ENCODE measurements around the gene LMF2.
"Not testable (repeated sequence)": the region's sequence is repeated elsewhere in the genome, so short reads cannot be mapped to it uniquely, and the experiment has no call there.

Gene LMF2

DNA sequence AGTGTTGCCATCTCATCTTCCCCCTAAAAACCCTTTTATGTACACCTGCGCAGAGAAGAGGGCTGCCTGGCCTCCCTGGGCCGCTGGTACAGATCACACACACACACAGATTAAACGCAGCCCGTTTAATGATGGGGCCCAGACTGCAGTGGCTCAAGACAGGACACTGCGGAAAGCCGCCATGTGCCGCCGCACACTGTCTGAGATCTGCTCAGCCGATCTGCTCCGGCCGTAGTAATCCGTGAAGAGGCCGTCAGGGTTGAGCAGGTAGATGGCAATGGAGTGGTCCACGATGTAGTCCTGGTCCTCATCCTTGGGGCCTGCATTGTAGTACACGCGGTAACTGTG is 15.9 kb upstream of the LMF2 start:
- ChIA-PET POLR2A (interaction anchor here (1.0 to 7.1 kb wide), 5 partner anchors 8 to 51 kb away, joined by 3 to 193 read pairs (median 49); partner anchors contain the start of genes LMF2, NCAPH2 and SYCE3), CTCF (no interaction called here)
- DNase-seq (ENCODE audit: extremely low spot score), result no peak
- no peak for TF ChIP-seq FOXM1 (IDR thresholded peaks at IDR 0.05; ENCODE audit: borderline replicate concordance)
- no peak for TF ChIP-seq CTBP1 (IDR thresholded peaks at IDR 0.05; ENCODE audit: borderline replicate concordance)
- TF ChIP-seq BHLHE40 (IDR thresholded peaks at IDR 0.05; ENCODE audit: borderline replicate concordance), result no peak
- TF ChIP-seq ARNT (IDR thresholded peaks at IDR 0.05), result no peak
- TF ChIP-seq FOXK2 (IDR thresholded peaks at IDR 0.05), result no peak
- TF ChIP-seq ELF4 (IDR thresholded peaks at IDR 0.05), result no peak
- TF ChIP-seq ZNF384 (IDR thresholded peaks at IDR 0.05), result no peak
- TF ChIP-seq LEF1 (IDR thresholded peaks at IDR 0.05; ENCODE audit: borderline replicate concordance), result no peak
- no peak for TF ChIP-seq SP1 (IDR thresholded peaks at IDR 0.05)
- TF ChIP-seq FOXA1 (IDR thresholded peaks at IDR 0.05), result no peak
- TF ChIP-seq, protein P1, sequence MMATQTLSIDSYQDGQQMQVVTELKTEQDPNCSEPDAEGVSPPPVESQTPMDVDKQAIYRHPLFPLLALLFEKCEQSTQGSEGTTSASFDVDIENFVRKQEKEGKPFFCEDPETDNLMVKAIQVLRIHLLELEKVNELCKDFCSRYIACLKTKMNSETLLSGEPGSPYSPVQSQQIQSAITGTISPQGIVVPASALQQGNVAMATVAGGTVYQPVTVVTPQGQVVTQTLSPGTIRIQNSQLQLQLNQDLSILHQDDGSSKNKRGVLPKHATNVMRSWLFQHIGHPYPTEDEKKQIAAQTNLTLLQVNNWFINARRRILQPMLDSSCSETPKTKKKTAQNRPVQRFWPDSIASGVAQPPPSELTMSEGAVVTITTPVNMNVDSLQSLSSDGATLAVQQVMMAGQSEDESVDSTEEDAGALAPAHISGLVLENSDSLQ (IDR thresholded peaks at IDR 0.05), result no peak

DNA sequence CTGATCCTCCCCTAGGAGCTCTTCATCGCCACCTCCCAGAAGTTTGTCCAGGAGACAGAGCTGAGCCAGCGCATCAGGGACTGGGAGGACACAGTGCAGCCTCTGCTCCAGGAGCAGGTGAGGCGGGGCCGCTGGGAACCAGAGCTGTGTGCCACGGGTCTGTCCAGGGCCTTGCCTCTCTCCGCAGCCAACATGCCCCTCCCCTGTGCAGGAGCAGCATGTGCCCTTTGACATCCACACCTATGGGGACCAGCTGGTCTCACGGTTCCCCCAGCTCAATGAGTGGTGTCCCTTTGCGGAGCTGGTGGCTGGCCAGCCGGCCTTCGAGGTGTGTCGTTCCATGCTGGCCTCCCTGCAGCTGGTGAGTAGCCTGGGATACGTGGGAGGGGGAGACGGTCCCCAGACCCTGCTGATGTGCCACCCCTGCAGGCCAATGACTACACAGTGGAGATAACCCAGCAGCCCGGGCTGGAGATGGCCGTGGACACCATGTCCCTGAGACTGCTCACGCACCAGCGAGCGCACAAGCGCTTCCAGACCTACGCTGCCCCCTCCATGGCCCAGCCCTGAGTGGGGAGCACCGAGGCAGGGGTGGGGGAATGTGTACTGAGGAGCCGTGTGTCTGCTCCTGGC is 15.4 kb upstream of the LMF2 start:
- no peak for TF ChIP-seq ELF4 (IDR thresholded peaks at IDR 0.05)
- no peak for TF ChIP-seq FOXK2 (IDR thresholded peaks at IDR 0.05)
- TF ChIP-seq NFRKB (IDR thresholded peaks at IDR 0.05), result no peak
- TF ChIP-seq L3MBTL2 (conservative IDR thresholded peaks at IDR 0.05), result no peak
- TF ChIP-seq HDGF (IDR thresholded peaks at IDR 0.05; ENCODE audit: borderline replicate concordance), result no peak
- TF ChIP-seq SUZ12 (IDR thresholded peaks at IDR 0.05), result no peak
- no peak for TF ChIP-seq SP1 (IDR thresholded peaks at IDR 0.05)
- TF ChIP-seq CTBP1 (IDR thresholded peaks at IDR 0.05; ENCODE audit: borderline replicate concordance), result no peak
- no peak for TF ChIP-seq TARDBP (IDR thresholded peaks at IDR 0.05)
- no peak for TF ChIP-seq FOXM1 (IDR thresholded peaks at IDR 0.05; ENCODE audit: borderline replicate concordance)
- TF ChIP-seq, protein P1 (IDR thresholded peaks at IDR 0.05), result no peak
- TF ChIP-seq FOXA1 (IDR thresholded peaks at IDR 0.05), result no peak
- TF ChIP-seq LEF1 (IDR thresholded peaks at IDR 0.05; ENCODE audit: borderline replicate concordance), result no peak
- no peak for TF ChIP-seq ARNT (IDR thresholded peaks at IDR 0.05)
- no peak for TF ChIP-seq ZNF384 (IDR thresholded peaks at IDR 0.05)
- TF ChIP-seq BHLHE40 (IDR thresholded peaks at IDR 0.05; ENCODE audit: borderline replicate concordance), result no peak
- POLR2A ChIA-PET, result interaction anchor here (1.0 to 7.1 kb wide), 2 partner anchors 14 to 50 kb away, joined by 3 to 193 read pairs; partner anchors contain the start of genes LMF2 and NCAPH2
- no peak for DNase-seq (ENCODE audit: extremely low spot score)
- CTCF ChIA-PET, result no interaction called here

DNA sequence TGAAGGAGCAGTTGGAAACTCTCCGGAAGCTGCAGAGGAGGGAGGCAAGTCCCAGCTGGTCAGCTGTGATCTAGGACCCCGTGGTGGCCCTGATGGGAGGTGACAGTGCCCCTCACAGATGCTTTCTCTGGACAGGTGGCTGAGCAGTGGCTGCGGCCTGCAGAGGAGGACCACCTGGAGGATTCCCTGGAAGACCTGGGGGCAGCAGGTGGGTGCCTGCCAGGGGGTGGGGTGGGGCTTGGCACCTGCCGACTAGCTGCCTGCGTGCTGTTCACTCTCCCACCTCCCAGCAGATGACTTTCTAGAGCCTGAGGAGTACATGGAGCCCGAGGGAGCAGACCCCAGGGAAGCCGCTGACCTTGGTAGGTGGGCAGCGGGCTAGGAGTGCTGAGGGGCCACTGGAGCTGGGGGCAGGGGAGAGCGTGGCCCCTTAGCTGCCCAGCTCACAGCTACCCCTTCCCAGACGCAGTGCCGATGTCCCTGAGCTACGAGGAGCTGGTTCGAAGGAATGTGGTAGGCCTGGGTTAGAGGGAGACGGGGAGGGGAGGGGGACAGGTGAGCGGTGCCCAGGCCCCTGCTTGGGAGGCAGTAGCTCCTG is 14.8 kb upstream of the LMF2 start:
- POLR2A ChIA-PET, result interaction anchor here (1.0 to 7.1 kb wide), 2 partner anchors 13 to 49 kb away, joined by 3 to 193 read pairs; partner anchors contain the start of genes LMF2 and NCAPH2
- no peak for TF ChIP-seq L3MBTL2 (conservative IDR thresholded peaks at IDR 0.05)
- TF ChIP-seq CTBP1 (IDR thresholded peaks at IDR 0.05; ENCODE audit: borderline replicate concordance), result no peak
- CTCF ChIA-PET, result no interaction called here
- DNase-seq (ENCODE audit: extremely low spot score), result no peak

DNA sequence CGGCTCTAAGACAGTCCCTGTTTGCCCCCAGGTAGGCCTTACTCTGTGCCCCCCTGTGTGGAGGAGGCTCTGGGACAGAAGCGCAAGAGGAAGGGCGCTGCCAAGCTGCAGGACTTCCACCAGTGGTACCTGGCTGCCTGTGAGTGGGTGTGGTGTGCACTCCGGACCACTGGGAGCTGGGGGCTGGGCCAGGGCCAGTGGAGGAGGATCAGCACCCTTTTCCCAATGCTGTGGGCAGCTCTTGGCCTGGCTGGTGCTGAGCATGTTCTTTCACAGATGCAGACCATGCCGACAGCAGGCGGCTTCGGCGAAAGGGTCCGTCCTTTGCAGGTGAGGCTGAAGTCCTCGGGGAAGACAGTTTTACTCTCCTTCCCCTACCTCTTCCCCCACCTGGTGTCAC is 14.2 kb upstream of the LMF2 start:
- ChIA-PET CTCF (no interaction called here), POLR2A (interaction anchor here (7.1 kb wide), 1 partner anchor 12 kb away, joined by 193 read pairs; the partner anchor contains the start of genes LMF2 and NCAPH2)
- TF ChIP-seq HDGF (IDR thresholded peaks at IDR 0.05; ENCODE audit: borderline replicate concordance) (no peak), BHLHE40 (IDR thresholded peaks at IDR 0.05; ENCODE audit: borderline replicate concordance) (no peak), ELF4 (IDR thresholded peaks at IDR 0.05) (no peak), LEF1 (IDR thresholded peaks at IDR 0.05; ENCODE audit: borderline replicate concordance) (no peak), FOXM1 (IDR thresholded peaks at IDR 0.05; ENCODE audit: borderline replicate concordance) (no peak), L3MBTL2 (conservative IDR thresholded peaks at IDR 0.05) (no peak), ZNF384 (IDR thresholded peaks at IDR 0.05) (no peak), FOXK2 (IDR thresholded peaks at IDR 0.05) (no peak), SUZ12 (IDR thresholded peaks at IDR 0.05) (no peak), NFRKB (IDR thresholded peaks at IDR 0.05) (no peak), ARNT (IDR thresholded peaks at IDR 0.05) (no peak), TARDBP (IDR thresholded peaks at IDR 0.05) (no peak), CTBP1 (IDR thresholded peaks at IDR 0.05; ENCODE audit: borderline replicate concordance) (no peak), FOXA1 (IDR thresholded peaks at IDR 0.05) (no peak), SP1 (IDR thresholded peaks at IDR 0.05) (no peak)
- TF ChIP-seq, protein P1 (IDR thresholded peaks at IDR 0.05), result no peak
- DNase-seq (ENCODE audit: extremely low spot score), result no peak

DNA sequence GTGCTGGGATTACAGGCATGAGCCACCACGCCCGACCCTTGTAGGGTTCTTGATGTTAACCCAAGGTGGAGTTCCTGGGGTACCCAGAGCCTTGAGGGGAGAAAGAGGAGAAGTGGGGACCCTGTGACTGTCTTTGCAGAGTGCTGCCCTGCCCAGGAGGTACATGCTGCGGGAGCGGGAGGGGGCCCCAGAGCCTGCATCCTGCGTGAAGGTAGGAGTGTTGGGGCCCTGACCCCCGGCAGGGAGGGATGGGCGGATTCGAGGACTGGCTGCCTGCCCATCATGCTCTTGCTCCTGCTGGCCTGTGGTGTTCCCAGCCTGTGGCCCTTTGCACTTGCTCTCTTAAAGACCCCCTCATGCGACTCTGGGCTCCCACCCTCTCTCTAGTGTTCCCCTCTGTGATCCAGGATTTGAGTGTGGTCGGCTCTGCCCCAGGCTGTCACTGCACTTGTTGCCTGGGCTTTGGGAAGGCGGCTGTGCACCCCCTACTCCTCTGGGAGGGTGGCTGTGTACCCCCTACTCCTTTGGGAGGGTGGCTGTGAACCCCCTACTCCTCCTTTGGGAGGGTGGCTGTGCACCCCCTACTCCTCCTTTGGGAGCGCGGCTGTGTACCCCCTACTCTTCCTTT is 13.4 kb upstream of the LMF2 start:
- no peak for TF ChIP-seq CTBP1 (IDR thresholded peaks at IDR 0.05; ENCODE audit: borderline replicate concordance)
- TF ChIP-seq SUZ12 (IDR thresholded peaks at IDR 0.05), result no peak
- TF ChIP-seq NFRKB (IDR thresholded peaks at IDR 0.05), result no peak
- no peak for TF ChIP-seq ARNT (IDR thresholded peaks at IDR 0.05)
- no peak for TF ChIP-seq FOXM1 (IDR thresholded peaks at IDR 0.05; ENCODE audit: borderline replicate concordance)
- TF ChIP-seq BHLHE40 (IDR thresholded peaks at IDR 0.05; ENCODE audit: borderline replicate concordance), result no peak
- no peak for TF ChIP-seq ZNF384 (IDR thresholded peaks at IDR 0.05)
- TF ChIP-seq LEF1 (IDR thresholded peaks at IDR 0.05; ENCODE audit: borderline replicate concordance), result no peak
- no peak for TF ChIP-seq TARDBP (IDR thresholded peaks at IDR 0.05)
- POLR2A ChIA-PET, result interaction anchor here (7.1 kb wide), 1 partner anchor 12 kb away, joined by 193 read pairs; the partner anchor contains the start of genes LMF2 and NCAPH2

DNA sequence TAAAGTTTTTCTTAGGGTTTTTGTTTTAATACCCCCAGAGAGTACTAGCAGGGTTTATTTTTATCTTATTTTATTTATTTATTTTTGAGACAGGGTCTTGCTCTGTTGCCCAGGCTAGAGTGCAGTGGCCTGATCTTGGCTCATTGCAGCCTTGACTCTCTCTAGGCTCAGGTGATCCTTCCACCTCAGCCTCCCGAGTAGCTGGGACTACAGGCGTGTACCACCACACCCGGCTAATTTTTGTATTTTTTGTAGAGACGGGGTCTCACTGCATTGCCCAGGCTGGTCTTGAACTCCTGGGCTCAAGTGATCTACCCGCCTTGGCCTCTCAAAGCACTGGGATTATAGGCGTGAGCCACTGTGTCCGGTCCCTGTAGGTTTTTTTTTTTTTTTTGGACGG is 12.7 kb upstream of the LMF2 start:
- CTCF ChIA-PET; DNase-seq (ENCODE audit: extremely low spot score); POLR2A ChIA-PET: not testable (repeated sequence)

More for the DNA sequence above, 13.4 kb upstream of the LMF2 start:
- CTCF ChIA-PET, result no interaction called here
- no peak for DNase-seq (ENCODE audit: extremely low spot score)
